Mononuclear cell (primary cell): Measurements from ENCODE around the gene PLEKHG3. TPM values are rescaled to one million over a fixed set of nuclear protein-coding genes. Genes with fewer than 3 reads are reported as not detected.

Experiments used
- H3K27me3 ChIP-seq: 2 replicates; pipeline ENCODE4 v1.6.0; 2011; ENCODE audit warnings: low read length, control low read depth; ENCODE audit not compliant: insufficient read depth
- H3K4me1 ChIP-seq: 2 replicates; pipeline ENCODE4 v1.5.1; 2011; ENCODE audit warnings: mild to moderate bottlenecking, low read length, control low read depth; ENCODE audit not compliant: insufficient read depth
- H3K4me3 ChIP-seq: 2 replicates; pipeline ENCODE4 v1.5.1; 2011; ENCODE audit warnings: mild to moderate bottlenecking, low read length, moderate library complexity
- H3K9me3 ChIP-seq: 2 replicates; pipeline ENCODE4 v1.5.1; 2011; ENCODE audit warnings: low read depth, mild to moderate bottlenecking, control low read depth, low read length
- total RNA-seq: library from RNA; depleted of rRNA; stranded (reverse); fragments of >200 nt; gene quantifications from one replicate; pipeline ENCODE4 v1.2.3, GENCODE V29; 2012

Gene PLEKHG3
- total RNA-seq, 1 donor: 6.7 TPM

- Histone ChIP-seq H3K27me3 (no peaks in the 10 kb centered on the region), H3K4me3 (no peak overlapping the region), H3K9me3 (no peaks in the 10 kb centered on the region), H3K4me1 (no peaks in the 10 kb centered on the region)
Measured at GRCh38 chr14:64748995-64749714, 44.9 kb downstream of the PLEKHG3 start.

- H3K9me3 ChIP-seq: no peaks in the 10 kb centered on the region
- peaks cover 20% of the 10 kb centered on the region for H3K4me1 ChIP-seq
- H3K4me3 ChIP-seq: no peak overlapping the region
- H3K27me3 ChIP-seq: no peaks in the 10 kb centered on the region
Measured at GRCh38 chr14:64752909-64753308, 48.7 kb downstream of the PLEKHG3 start.

- H3K4me1 ChIP-seq: peaks cover 25% of the 10 kb centered on the region
- H3K9me3 ChIP-seq: no peaks in the 10 kb centered on the region
- H3K27me3 ChIP-seq: no peaks in the 10 kb centered on the region
- H3K4me3 ChIP-seq: no peak overlapping the region
Measured at GRCh38 chr14:64753374-64753773, 49.1 kb downstream of the PLEKHG3 start.

GRCh38 chr14:64753999-64754398 lies 49.8 kb downstream of the PLEKHG3 start:
- H3K9me3 ChIP-seq: no peaks in the 10 kb centered on the region
- H3K4me3 ChIP-seq: no peak overlapping the region
- no peaks in the 10 kb centered on the region for H3K27me3 ChIP-seq
- H3K4me1 ChIP-seq: peaks cover 29% of the 10 kb centered on the region

- Histone ChIP-seq H3K27me3 (no peaks in the 10 kb centered on the region), H3K4me3 (no peak overlapping the region), H3K9me3 (no peaks in the 10 kb centered on the region), H3K4me1 (peaks cover 36% of the 10 kb centered on the region)
Measured at GRCh38 chr14:64754685-64755084, 50.5 kb downstream of the PLEKHG3 start.

GRCh38 chr14:64755781-64756221 lies 51.6 kb downstream of the PLEKHG3 start:
- peaks cover 41% of the 10 kb centered on the region for H3K4me1 ChIP-seq
- no peaks in the 10 kb centered on the region for H3K27me3 ChIP-seq
- no peaks in the 10 kb centered on the region for H3K9me3 ChIP-seq
- no peak overlapping the region for H3K4me3 ChIP-seq

- no peaks in the 10 kb centered on the region for H3K27me3 ChIP-seq
- H3K4me1 ChIP-seq: peaks cover 41% of the 10 kb centered on the region
- H3K9me3 ChIP-seq: no peaks in the 10 kb centered on the region
- no peak overlapping the region for H3K4me3 ChIP-seq
Measured at GRCh38 chr14:64756712-64757111, 52.5 kb downstream of the PLEKHG3 start.

- Histone ChIP-seq H3K4me3 (no peak overlapping the region), H3K4me1 (peaks cover 49% of the 10 kb centered on the region), H3K9me3 (no peaks in the 10 kb centered on the region), H3K27me3 (peaks cover 3% of the 10 kb centered on the region)
Measured at GRCh38 chr14:64757601-64758000, 53.4 kb downstream of the PLEKHG3 start.

GRCh38 chr14:64758025-64758521 lies 53.8 kb downstream of the PLEKHG3 start:
- Histone ChIP-seq H3K27me3 (peaks cover 3% of the 10 kb centered on the region), H3K4me3 (no peak overlapping the region), H3K9me3 (no peaks in the 10 kb centered on the region), H3K4me1 (peaks cover 49% of the 10 kb centered on the region)

GRCh38 chr14:64758691-64759554 lies 54.7 kb downstream of the PLEKHG3 start:
- Histone ChIP-seq H3K4me3 (no peak overlapping the region), H3K4me1 (peaks cover 56% of the 10 kb centered on the region), H3K27me3 (peaks cover 3% of the 10 kb centered on the region), H3K9me3 (no peaks in the 10 kb centered on the region)

- peaks cover 3% of the 10 kb centered on the region for H3K27me3 ChIP-seq
- H3K4me1 ChIP-seq: peaks cover 62% of the 10 kb centered on the region
- H3K4me3 ChIP-seq: no peak overlapping the region
- H3K9me3 ChIP-seq: no peaks in the 10 kb centered on the region
Measured at GRCh38 chr14:64759555-64759938, 55.3 kb downstream of the PLEKHG3 start.

GRCh38 chr14:64760146-64760755 lies 56.0 kb downstream of the PLEKHG3 start:
- H3K27me3 ChIP-seq: peaks cover 3% of the 10 kb centered on the region
- no peaks in the 10 kb centered on the region for H3K9me3 ChIP-seq
- no peak overlapping the region for H3K4me3 ChIP-seq
- H3K4me1 ChIP-seq: peaks cover 64% of the 10 kb centered on the region

GRCh38 chr14:64760916-64761315 lies 56.7 kb downstream of the PLEKHG3 start:
- Histone ChIP-seq H3K4me1 (peaks cover 59% of the 10 kb centered on the region), H3K9me3 (no peaks in the 10 kb centered on the region), H3K4me3 (no peak overlapping the region), H3K27me3 (peaks cover 3% of the 10 kb centered on the region)

- H3K4me3 ChIP-seq: no peak overlapping the region
- no peaks in the 10 kb centered on the region for H3K9me3 ChIP-seq
- peaks cover 3% of the 10 kb centered on the region for H3K27me3 ChIP-seq
- H3K4me1 ChIP-seq: peaks cover 58% of the 10 kb centered on the region
Measured at GRCh38 chr14:64761441-64762043, 57.3 kb downstream of the PLEKHG3 start.
